Prostate gland (tissue), 2 donors: Measurements from ENCODE around the gene UBE2U. TPM values are rescaled to one million over a fixed set of nuclear protein-coding genes. Genes with fewer than 3 reads are reported as not detected.
"Not testable (repeated sequence)": the region's sequence is repeated elsewhere in the genome, so short reads cannot be mapped to it uniquely, and the experiment has no call there.

Source experiments
- DNase-seq: peaks from one replicate; pipeline ENCODE4 v3.0.0-alpha.2; 2019; ENCODE audit warnings: low spot score
- H3K27ac ChIP-seq, 2 donors: fragments of 200-600 bp; sonication (generic); 2 replicates each; pipeline ENCODE4 v1.5.1; 2017 to 2019
- H3K27me3 ChIP-seq: fragments of 200-600 bp; sonication (generic); replicated peaks from 2 replicates; pipeline ENCODE4 v1.5.1; 2019; ENCODE audit not compliant: insufficient read depth
- H3K36me3 ChIP-seq, 2 donors: fragments of 200-600 bp; sonication (generic); 1 replicate in 1 of 2; 2 replicates in 1 of 2; pipeline versions ENCODE4 v1.5.1 to v1.8.1; 2017 to 2019
- H3K4me1 ChIP-seq: fragments of 200-600 bp; sonication (generic); replicated peaks from 2 replicates; pipeline ENCODE4 v1.5.1; 2019
- H3K4me3 ChIP-seq, 2 donors: fragments of 200-600 bp; sonication (generic); 2 replicates each; pipeline ENCODE4 v1.5.1; 2017 to 2019
- H3K9me3 ChIP-seq: fragments of 200-600 bp; sonication (generic); 2 replicates; pipeline ENCODE4 v1.5.1; 2017
- POLR2A ChIP-seq: fragments of 450-650 bp; IDR thresholded peaks from one replicate; pipeline ENCODE4 v1.6.1; 2016; ENCODE audit warnings: antibody characterized with exemption, mild to moderate bottlenecking
- POLR2AphosphoS5 ChIP-seq: sonication (generic); formaldehyde crosslinking; IDR thresholded peaks from one replicate; pipeline ENCODE4 v1.6.1; 2017; ENCODE audit warnings: antibody characterized with exemption
- WGBS: methylation state at CpG from one replicate; pipeline ENCODE4 v1.1.5; 2018; 5-methylcytosine and 5-hydroxymethylcytosine counted together
- intact Hi-C: fragments of 100-400 bp; cut with DNase I; formaldehyde crosslinking; loops from one replicate; pipeline ENCODE4 v1.14.2; 2022
- total RNA-seq, 2 donors: library from RNA; depleted of rRNA; stranded (reverse); fragments of >200 nt; gene quantifications; one replicate each; pipeline ENCODE4 v1.1.0, GENCODE V29; 2016
- TF ChIP-seq, protein P1 (sequence below), 4 experiments: fragments of 200-600 bp in 2 of 4; fragments of 450-650 bp in 2 of 4; sonication (generic) in 2 of 4; IDR thresholded peaks; 1 replicate in 3 of 4; 2 replicates in 1 of 4; pipeline ENCODE4 v1.5.1; 2016 to 2019; ENCODE audit warnings: antibody characterized with exemption in 4 of 4, mild to moderate bottlenecking in 2 of 4, moderate library complexity in 2 of 4

The UBE2U gene
- total RNA-seq, 2 donors from 2014 or later = 1.8 TPM; not detected in 1

DNA sequence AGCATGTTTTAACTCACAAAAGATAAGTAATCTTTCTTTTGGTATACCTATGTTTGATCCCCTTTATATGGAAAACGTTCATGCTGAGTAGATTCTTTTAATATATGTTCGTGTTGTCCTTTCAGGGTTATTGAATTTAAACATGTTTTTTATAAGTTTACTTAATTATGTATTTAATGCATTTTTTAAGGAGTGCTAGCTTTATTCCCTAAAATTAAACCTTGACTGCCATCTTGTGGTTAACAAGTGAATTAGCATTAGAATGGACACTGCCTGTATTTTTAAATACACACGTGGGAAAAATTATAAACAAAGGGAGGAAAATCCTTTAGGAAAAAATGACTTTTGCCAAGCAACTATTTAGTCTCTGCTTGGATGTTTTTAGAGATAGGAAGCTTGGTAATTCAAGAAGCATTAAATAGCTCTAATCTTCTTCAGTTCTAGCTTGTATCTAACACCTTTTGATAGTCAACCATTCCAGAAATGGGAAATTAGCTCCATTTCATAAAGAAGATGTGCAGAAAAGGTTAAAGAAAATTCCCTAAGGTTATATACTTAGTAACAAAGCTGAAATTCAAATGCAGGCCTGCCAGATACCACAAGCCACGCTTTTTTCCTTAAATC, 43.0 kb downstream of the UBE2U start:
- Histone ChIP-seq H3K36me3 (no peaks in the 10 kb centered on the region), H3K27me3 (no peaks in the 10 kb centered on the region), H3K27ac (no peak overlapping the region), H3K4me1 (no peaks in the 10 kb centered on the region), H3K9me3 (no peaks in the 10 kb centered on the region), H3K4me3 (no peak overlapping the region)
- intact Hi-C loops = loop anchor here (5.0 to 10.0 kb wide), 2 partner anchors 82 to 629 kb away; no protein-coding TSS in a partner anchor
- WGBS = 18% methylated on average over 4 of the region's 4 CpGs
- DNase-seq = no peak
- TF ChIP-seq POLR2A (no peak), POLR2AphosphoS5 (no peak)
- TF ChIP-seq, protein P1, sequence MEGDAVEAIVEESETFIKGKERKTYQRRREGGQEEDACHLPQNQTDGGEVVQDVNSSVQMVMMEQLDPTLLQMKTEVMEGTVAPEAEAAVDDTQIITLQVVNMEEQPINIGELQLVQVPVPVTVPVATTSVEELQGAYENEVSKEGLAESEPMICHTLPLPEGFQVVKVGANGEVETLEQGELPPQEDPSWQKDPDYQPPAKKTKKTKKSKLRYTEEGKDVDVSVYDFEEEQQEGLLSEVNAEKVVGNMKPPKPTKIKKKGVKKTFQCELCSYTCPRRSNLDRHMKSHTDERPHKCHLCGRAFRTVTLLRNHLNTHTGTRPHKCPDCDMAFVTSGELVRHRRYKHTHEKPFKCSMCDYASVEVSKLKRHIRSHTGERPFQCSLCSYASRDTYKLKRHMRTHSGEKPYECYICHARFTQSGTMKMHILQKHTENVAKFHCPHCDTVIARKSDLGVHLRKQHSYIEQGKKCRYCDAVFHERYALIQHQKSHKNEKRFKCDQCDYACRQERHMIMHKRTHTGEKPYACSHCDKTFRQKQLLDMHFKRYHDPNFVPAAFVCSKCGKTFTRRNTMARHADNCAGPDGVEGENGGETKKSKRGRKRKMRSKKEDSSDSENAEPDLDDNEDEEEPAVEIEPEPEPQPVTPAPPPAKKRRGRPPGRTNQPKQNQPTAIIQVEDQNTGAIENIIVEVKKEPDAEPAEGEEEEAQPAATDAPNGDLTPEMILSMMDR (IDR thresholded peaks at IDR 0.05) = peak; percentile 67 to 86 (median 82)

DNA sequence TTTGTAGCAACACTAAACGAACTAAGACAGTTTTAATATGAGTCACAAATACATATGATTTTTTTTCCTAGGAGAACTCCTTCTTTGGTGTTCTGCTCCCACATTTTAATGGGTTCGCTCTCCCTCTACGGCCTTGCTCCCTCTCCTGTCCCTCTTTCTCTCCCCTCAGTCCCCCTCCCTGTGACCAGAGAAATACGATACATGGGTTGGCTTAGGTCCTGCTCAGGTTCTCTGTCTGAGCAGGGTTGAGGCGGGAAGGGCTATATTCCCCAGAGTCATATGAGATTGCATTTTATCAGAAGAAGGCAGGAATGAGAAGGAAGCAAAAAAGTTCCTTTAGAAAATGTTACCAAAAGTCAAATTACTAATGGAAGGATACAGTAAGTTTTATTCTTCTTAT, 44.6 kb downstream of the UBE2U start:
- 39% methylated on average over 5 of the region's 5 CpGs for WGBS
- intact Hi-C loops = loop anchor here (5.0 to 10.0 kb wide), 2 partner anchors 83 to 631 kb away; no protein-coding TSS in a partner anchor

DNA sequence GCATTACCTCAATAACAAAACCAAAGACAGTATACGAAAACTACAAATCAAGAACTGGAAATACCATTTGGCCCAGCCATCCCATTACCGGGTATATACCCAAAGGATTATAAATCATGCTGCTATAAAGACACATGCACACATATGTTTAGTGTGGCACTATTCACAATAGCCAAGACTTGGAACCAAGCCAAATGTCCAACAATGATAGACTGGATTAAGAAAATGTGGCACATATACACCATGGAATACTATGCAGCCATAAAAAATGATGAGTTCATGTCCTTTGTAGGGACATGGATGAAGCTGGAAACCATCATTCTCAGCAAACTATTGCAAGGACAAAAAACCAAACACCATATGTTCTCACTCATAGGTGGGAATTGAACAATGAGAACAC, 47.0 kb downstream of the UBE2U start:
- H3K4me1 ChIP-seq, H3K4me3 ChIP-seq, H3K36me3 ChIP-seq, H3K27ac ChIP-seq, DNase-seq, H3K9me3 ChIP-seq, H3K27me3 ChIP-seq, intact Hi-C loops: not testable (repeated sequence)
- 93% methylated on average over 2 of the region's 2 CpGs for WGBS

More for the DNA sequence above, 44.6 kb downstream of the UBE2U start:
- H3K27ac ChIP-seq = no peak overlapping the region
- no peaks in the 10 kb centered on the region for H3K9me3 ChIP-seq
- DNase-seq = no peak
- H3K27me3 ChIP-seq = no peaks in the 10 kb centered on the region
- H3K4me3 ChIP-seq = no peak overlapping the region
- TF ChIP-seq POLR2AphosphoS5 (no peak), POLR2A (no peak)
- TF ChIP-seq, protein P1 (IDR thresholded peaks at IDR 0.05) = no peak
- no peaks in the 10 kb centered on the region for H3K4me1 ChIP-seq
- H3K36me3 ChIP-seq = no peaks in the 10 kb centered on the region

DNA sequence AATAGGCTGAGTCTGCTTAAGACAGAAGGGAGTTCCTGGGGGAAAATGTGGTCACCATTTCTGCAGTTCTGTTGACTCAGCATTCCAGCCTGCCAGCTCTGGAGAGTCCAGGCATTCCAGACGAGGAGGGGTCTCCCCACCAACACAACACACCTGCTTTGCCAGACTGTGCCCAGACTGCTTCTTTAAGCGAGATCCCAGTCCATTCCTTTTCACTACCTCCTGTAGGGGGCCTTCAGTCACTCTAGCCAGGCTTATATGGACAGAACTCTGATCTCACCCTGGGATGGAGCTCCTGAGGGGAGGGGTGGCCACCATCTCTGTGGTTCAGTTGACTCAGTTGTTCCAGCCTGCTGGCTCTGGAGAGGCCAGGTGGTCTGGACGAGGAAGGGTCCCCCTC, 48.5 kb downstream of the UBE2U start:
- intact Hi-C loops = no loop called here
- TF ChIP-seq POLR2A = no peak
- TF ChIP-seq, protein P1 (IDR thresholded peaks at IDR 0.05) = no peak
- TF ChIP-seq POLR2AphosphoS5 = no peak
- no peak overlapping the region for H3K27ac ChIP-seq
- H3K4me3 ChIP-seq = no peak overlapping the region
- H3K27me3 ChIP-seq = no peaks in the 10 kb centered on the region
- DNase-seq = no peak
- no peaks in the 10 kb centered on the region for H3K4me1 ChIP-seq
- WGBS = 77% methylated on average over 3 of the region's 3 CpGs
- no peaks in the 10 kb centered on the region for H3K36me3 ChIP-seq
- H3K9me3 ChIP-seq = no peaks in the 10 kb centered on the region

DNA sequence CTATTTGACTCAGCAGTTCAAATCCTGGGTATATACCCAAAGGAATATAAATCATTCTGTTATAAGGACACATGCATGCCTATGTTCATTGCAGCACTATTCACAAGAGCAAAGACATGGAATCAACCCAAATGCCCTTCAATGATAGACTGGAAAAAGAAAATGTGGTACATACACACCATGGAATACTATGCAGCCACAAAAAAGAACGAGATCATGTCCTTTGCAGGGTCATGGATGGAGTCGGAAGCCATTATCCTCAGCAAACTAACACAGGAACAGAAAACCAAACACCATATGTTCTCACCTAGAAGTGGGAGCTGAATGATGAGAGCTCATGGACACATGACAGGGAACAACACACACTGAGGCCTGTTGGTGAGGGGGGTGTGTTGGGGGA, 53.8 kb downstream of the UBE2U start:
- intact Hi-C loops = not testable (repeated sequence)

DNA sequence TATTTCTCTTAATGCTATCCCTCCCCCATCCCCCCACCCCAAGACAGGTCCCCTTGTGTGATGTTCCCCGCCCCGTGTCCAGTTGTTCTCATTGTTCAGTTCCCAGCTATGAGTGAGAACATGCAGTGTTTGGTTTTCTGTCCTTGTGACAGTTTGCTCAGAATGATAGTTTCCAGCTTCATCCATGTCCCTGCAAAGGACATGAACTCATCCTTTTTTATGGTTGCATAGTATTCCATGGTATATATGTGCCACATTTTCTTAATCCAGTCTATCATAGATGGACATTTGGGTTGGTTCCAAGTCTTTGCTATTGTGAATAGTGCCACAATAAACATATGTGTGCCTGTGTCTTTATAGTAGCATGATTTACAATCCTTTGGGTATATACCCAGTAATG, 55.0 kb downstream of the UBE2U start:
- H3K9me3 ChIP-seq, DNase-seq, H3K4me1 ChIP-seq, H3K36me3 ChIP-seq, intact Hi-C loops, H3K4me3 ChIP-seq, H3K27me3 ChIP-seq, H3K27ac ChIP-seq: not testable (repeated sequence)
- WGBS = 50% methylated on average over 2 of the region's 2 CpGs

More for the DNA sequence above, 53.8 kb downstream of the UBE2U start:
- H3K27me3 ChIP-seq, H3K9me3 ChIP-seq, H3K36me3 ChIP-seq, H3K4me3 ChIP-seq, H3K27ac ChIP-seq, H3K4me1 ChIP-seq, DNase-seq: not testable (repeated sequence)
- 98% methylated on average over 2 of the region's 2 CpGs for whole genome bisulfite sequencing
